HG03457 (cell line): ENCODE results near the gene SNAP91.
"Not testable (repeated sequence)": the region's sequence is repeated elsewhere in the genome, so short reads cannot be mapped to it uniquely, and the experiment has no call there.

ENCODE experiments used
- ATAC-seq: cut with Tn5 transposase; IDR thresholded peaks from one replicate; pipeline ENCODE4 v1.9.1; 2021; ENCODE audit warnings: moderate number of reproducible peaks; ENCODE audit not compliant: unreplicated experiment

Gene SNAP91

GRCh38 chr6:83633149-83633548 is 75.8 kb downstream of the SNAP91 start:
- ATAC-seq, result no peak

GRCh38 chr6:83629908-83630307 is 79.0 kb downstream of the SNAP91 start:
- not testable (repeated sequence) for ATAC-seq

- peak; percentile 69 for ATAC-seq
These were observed 93.6 kb downstream of the SNAP91 start for GRCh38 chr6:83615025-83615999.

- no peak for ATAC-seq
These were observed 95.5 kb downstream of the SNAP91 start for GRCh38 chr6:83613378-83613777.

- ATAC-seq, result no peak
These were observed 99.7 kb downstream of the SNAP91 start for GRCh38 chr6:83609248-83609647.

GRCh38 chr6:83605517-83605916 is 103.4 kb downstream of the SNAP91 start:
- ATAC-seq, result no peak

GRCh38 chr6:83603551-83603950 is 105.3 kb downstream of the SNAP91 start:
- no peak for ATAC-seq

GRCh38 chr6:83601119-83601518 is 107.8 kb downstream of the SNAP91 start:
- no peak for ATAC-seq

- ATAC-seq, result no peak
These were observed 108.4 kb downstream of the SNAP91 start for GRCh38 chr6:83600459-83600858.

GRCh38 chr6:83597511-83597910 is 111.4 kb downstream of the SNAP91 start:
- no peak for ATAC-seq

- no peak for ATAC-seq
These were observed 111.8 kb downstream of the SNAP91 start for GRCh38 chr6:83597051-83597450.

GRCh38 chr6:83594941-83595340 is 114.0 kb downstream of the SNAP91 start:
- ATAC-seq, result no peak

GRCh38 chr6:83593395-83593785 is 115.5 kb downstream of the SNAP91 start:
- no peak for ATAC-seq

GRCh38 chr6:83592770-83593394 is 116.0 kb downstream of the SNAP91 start:
- peak; percentile 95 for ATAC-seq

GRCh38 chr6:83590416-83590815 is 118.5 kb downstream of the SNAP91 start:
- no peak for ATAC-seq

- no peak for ATAC-seq
These were observed 119.8 kb downstream of the SNAP91 start for GRCh38 chr6:83589076-83589475.

GRCh38 chr6:83578057-83578456 is 130.8 kb downstream of the SNAP91 start:
- ATAC-seq, result no peak

GRCh38 chr6:83574783-83575182 is 134.1 kb downstream of the SNAP91 start:
- ATAC-seq, result no peak

- ATAC-seq, result not testable (repeated sequence)
These were observed 137.2 kb downstream of the SNAP91 start for GRCh38 chr6:83571663-83572185.

GRCh38 chr6:83558975-83559374 is 149.9 kb downstream of the SNAP91 start:
- no peak for ATAC-seq

- ATAC-seq, result no peak
These were observed 152.0 kb downstream of the SNAP91 start for GRCh38 chr6:83556871-83557270.

- not testable (repeated sequence) for ATAC-seq
These were observed 157.2 kb downstream of the SNAP91 start for GRCh38 chr6:83551748-83552147.
